Measurements from ENCODE around the gene USB1.

DNA sequence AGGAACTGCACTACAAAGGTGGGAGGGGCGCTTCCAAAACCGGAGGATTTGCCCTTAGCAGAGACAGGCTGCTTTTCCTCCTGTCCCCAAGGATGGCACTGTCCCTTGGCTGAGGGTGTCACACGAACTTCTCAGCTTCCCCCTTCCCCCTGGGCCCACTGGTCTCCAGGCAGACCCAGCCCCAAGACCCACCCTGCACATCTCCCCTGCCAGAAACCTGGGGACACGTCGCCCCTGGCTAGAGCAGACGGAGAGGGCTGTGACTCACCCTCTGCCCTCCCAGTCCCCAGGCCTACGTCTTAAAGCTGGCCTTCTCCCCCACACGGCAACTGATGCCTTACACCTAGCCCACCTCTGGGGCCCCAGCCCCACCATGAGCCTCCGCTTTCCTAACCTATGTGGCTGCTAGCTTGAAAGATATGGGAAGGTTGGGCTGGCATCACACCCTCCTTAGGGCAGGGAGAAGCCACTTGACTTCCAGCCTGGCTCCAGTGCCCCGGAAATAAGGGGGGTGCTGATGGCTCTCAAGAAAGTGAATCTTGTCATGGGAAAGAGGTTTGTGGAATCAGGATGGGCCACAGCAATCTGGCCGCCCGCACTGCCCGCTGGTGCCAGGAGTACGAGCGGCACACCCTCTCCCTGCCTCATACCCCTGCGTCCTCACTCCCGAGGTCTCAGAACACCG, 5.3 kb upstream of the USB1 start:
- TF ChIP-seq, protein P1, sequence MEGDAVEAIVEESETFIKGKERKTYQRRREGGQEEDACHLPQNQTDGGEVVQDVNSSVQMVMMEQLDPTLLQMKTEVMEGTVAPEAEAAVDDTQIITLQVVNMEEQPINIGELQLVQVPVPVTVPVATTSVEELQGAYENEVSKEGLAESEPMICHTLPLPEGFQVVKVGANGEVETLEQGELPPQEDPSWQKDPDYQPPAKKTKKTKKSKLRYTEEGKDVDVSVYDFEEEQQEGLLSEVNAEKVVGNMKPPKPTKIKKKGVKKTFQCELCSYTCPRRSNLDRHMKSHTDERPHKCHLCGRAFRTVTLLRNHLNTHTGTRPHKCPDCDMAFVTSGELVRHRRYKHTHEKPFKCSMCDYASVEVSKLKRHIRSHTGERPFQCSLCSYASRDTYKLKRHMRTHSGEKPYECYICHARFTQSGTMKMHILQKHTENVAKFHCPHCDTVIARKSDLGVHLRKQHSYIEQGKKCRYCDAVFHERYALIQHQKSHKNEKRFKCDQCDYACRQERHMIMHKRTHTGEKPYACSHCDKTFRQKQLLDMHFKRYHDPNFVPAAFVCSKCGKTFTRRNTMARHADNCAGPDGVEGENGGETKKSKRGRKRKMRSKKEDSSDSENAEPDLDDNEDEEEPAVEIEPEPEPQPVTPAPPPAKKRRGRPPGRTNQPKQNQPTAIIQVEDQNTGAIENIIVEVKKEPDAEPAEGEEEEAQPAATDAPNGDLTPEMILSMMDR (IDR thresholded peaks at IDR 0.05) = no peak
- TF ChIP-seq POLR2AphosphoS5 (IDR thresholded peaks at IDR 0.05; ENCODE audit: insufficient read depth in 1 of 2, low read depth in 1 of 2) (no peak), POLR2A (IDR thresholded peaks at IDR 0.05) (no peak)

Measured in vagina (tissue), 2 donors.